Measurements from ENCODE around the gene TMEM175.
"Not testable (repeated sequence)": the region's sequence is repeated elsewhere in the genome, so short reads cannot be mapped to it uniquely, and the experiment has no call there.

Gene TMEM175

DNA sequence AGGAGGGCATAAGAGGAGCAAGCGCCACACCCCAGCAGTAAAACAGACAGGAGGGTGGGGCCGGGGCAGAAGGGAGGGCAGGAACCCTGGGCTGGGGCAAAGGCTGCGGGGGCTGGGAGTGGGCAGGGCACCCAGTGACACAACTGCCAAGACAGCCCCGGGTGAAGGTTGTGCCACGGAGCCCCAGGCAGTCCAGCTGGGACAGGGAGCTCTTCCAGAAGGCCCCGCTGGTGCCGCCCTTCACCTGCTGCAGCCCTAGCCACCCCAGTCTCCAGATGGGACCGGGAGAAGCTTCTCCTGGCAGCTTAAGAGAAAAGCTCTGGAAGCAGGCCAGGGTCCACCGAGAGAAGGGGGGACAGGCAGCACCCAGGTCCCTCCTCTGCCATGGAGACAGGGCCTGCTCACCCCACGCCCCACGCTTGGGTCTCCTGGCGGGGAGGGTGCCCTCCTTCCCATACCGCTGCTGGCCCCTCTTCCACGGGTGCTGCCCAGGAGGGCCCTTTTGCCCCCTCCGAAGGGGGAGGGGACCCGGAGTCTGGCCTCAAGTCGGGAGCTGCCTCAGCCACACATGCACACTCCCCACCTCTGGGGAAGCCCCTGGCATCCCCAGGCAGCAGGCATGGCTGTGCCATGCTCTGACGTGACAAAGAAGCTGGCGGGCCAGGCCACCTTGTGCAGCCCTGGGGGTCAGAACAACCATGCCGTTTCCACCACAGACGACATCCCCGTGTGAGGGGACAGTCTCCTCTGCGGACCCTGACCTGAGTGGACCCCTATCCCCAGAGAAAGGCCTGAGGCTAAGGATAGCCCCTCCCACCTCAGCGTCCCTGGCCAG lies 39.6 kb downstream of the TMEM175 start:
- Histone ChIP-seq H3K4me3 (ENCODE audit: low read depth in 1 of 2, low read length in 2 of 2) (peak overlapping the region in 1 of 2 donors; percentile 66), H3K27me3 (ENCODE audit: control insufficient read depth in 1 of 2, insufficient read depth in 2 of 2, low read length in 2 of 2) (peaks cover 0 to 14% of the 10 kb centered on the region in 2 donors), H3K9ac (ENCODE audit: low read length) (no peak overlapping the region), H3K4me1 (ENCODE audit: insufficient read depth, low read length) (peaks cover 21% of the 10 kb centered on the region), H3K9me3 (ENCODE audit: low read length) (no peaks in the 10 kb centered on the region), H3K27ac (ENCODE audit: low read depth, low read length) (no peak overlapping the region), H3K36me3 (ENCODE audit: insufficient read depth, low read length) (no peaks in the 10 kb centered on the region)

DNA sequence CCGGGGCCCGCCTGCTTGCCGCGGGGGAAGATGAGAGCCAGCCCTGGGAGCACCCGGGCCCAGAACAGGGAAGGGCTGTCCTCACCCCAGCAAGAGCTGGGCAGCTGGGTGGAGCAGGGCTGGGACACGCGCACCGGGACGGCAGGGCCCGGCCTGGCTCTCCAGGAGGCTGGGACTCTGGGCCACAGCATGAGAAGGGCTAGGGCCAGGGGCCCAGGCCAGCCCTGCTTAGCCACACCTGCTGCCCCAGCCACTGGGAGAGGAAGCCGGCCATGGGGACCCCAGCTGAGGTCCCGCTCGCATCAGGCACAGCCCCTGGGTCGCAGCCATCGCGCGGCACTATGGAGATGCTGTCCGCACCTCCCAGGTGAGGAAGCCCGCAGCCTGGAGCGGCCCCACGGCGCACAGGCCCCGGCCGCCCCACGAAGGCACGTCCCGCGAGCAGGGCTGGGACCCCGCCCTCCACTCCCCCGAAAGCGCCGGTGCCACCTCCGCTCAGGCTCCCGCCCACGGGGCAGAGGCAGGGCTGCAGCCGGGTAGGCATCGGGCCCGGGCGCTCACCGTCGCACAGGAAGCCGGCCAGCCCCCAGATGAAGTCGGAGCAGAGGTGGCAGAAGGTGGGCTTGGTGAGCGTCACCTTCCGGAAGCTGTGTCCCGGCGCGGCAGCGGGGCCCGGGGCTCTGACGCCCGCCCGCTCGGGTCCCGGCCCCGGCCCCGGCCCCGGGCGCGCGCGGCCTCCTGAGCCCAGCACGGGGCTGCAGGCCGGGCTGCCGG lies 40.6 kb downstream of the TMEM175 start:
- Histone ChIP-seq H3K4me1 (ENCODE audit: insufficient read depth, low read length) (peaks cover 21% of the 10 kb centered on the region), H3K27me3 (ENCODE audit: control insufficient read depth in 1 of 2, insufficient read depth in 2 of 2, low read length in 2 of 2) (peaks cover 0 to 10% of the 10 kb centered on the region in 2 donors), H3K4me3 (ENCODE audit: low read depth in 1 of 2, low read length in 2 of 2) (peak overlapping the region; percentile 66 to 75), H3K27ac (ENCODE audit: low read depth, low read length) (peak overlapping the region; percentile 24), H3K36me3 (ENCODE audit: insufficient read depth, low read length) (no peaks in the 10 kb centered on the region), H3K9ac (ENCODE audit: low read length) (no peak overlapping the region), H3K9me3 (ENCODE audit: low read length) (no peaks in the 10 kb centered on the region)

DNA sequence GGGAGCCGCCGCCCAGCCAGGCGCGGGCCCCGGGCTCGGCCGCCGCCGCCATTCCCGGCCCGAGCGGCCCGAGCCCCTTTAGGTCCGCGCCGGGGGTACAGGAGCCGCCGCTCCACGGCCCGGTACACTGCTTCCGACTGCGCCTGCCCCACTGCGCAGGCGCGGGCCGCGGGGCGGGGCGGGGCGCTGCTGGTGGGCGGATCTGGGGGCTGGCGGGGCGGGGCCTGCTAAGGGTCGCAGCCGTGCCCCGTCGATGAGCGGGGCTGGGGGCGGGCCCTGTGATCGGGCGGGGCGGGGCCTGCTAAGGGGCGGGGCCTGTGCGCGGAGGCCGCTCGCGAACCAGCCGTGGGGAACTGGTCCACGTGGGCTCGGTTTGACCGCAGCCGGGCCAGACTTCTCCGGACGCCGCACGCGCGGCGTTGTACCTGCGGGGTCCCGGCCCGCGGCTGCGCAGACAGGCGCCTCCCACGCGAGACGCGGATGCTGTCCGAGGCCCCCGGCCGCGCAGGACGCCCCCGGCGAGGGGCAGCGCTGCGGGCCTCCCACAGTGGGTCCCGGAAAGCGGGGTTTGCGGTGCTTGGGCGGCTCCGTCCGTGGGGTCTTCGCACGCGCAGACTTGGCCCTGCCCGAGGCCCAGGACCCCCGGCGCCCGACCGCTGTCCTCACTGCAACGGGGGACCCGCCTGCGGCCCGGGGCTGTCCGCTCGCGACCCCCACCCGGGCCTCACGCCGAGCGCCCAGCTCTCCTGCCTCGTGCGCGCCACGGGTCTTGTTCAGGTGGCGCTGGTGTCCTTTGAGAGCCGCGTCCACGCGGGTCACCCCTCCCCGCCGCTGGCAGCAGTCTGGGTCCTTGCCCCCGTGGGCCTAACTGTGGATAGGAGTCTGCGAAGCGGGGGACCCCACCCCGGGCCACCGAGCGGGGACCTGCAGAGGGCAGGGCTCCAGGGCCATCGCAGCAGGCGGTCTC lies 41.5 kb downstream of the TMEM175 start, which contains the start of gene DGKQ:
Gene DGKQ (minus strand): TSS at position 139 of the 967 bp plus-strand sequence. CDS start 87 bp downstream, at position 52.
- Histone ChIP-seq H3K27me3 (ENCODE audit: control insufficient read depth in 1 of 2, insufficient read depth in 2 of 2, low read length in 2 of 2) (peaks cover 0 to 4% of the 10 kb centered on the region in 2 donors), H3K9ac (ENCODE audit: low read length) (no peak within 1 kb of the TSS), H3K4me3 (ENCODE audit: low read depth in 1 of 2, low read length in 2 of 2) (peak within 1 kb of the TSS; percentile 66 to 75), H3K36me3 (ENCODE audit: insufficient read depth, low read length) (no peaks in the 10 kb centered on the region), H3K27ac (ENCODE audit: low read depth, low read length) (peak within 1 kb of the TSS; percentile 24), H3K9me3 (ENCODE audit: low read length) (no peaks in the 10 kb centered on the region), H3K4me1 (ENCODE audit: insufficient read depth, low read length) (peaks cover 21% of the 10 kb centered on the region)

DNA sequence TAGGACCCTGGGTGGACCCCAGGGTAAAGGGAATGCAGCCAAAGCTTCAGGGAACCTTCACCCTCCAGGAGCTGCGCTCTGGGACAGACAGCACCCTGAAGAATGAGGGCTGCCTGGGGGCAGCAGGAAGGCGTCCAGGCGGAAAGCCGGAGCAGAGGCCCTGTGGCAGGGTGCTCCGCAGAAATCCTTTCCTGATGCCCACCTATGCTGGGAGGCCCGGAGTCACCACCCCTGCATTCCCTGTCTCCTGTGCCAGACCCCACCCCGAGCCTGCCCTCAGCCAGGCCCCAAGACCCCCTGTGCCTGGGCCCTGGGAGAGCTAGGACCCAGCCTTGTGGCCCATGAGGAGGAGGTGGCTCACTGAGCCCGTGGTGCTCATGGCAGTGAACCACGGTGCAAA lies 42.4 kb downstream of the TMEM175 start:
- Histone ChIP-seq H3K9me3 (ENCODE audit: low read length) (no peaks in the 10 kb centered on the region), H3K36me3 (ENCODE audit: insufficient read depth, low read length) (no peaks in the 10 kb centered on the region), H3K4me1 (ENCODE audit: insufficient read depth, low read length) (peaks cover 21% of the 10 kb centered on the region), H3K27me3 (ENCODE audit: control insufficient read depth in 1 of 2, insufficient read depth in 2 of 2, low read length in 2 of 2) (no peaks in the 10 kb centered on the region), H3K9ac (ENCODE audit: low read length) (no peak overlapping the region), H3K4me3 (ENCODE audit: low read depth in 1 of 2, low read length in 2 of 2) (no peak overlapping the region), H3K27ac (ENCODE audit: low read depth, low read length) (no peak overlapping the region)

DNA sequence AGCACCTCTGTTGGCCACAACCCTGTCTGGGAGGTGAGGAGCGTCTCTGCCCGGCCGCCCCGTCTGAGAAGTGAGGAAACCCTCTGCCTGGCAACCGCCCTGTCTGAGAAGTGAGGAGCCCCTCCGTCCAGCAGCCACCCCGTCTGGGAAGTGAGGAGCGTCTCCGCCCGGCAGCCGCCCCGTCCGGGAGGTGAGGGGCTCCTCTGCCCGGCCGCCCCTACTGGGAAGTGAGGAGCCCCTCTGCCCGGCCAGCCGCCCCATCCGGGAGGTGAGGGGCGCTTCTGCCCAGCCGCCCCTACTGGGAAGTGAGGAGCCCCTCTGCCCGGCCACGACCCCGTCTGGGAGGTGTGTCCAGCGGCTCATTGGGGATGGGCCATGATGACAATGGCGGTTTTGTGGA lies 43.8 kb downstream of the TMEM175 start:
- not testable (repeated sequence) for H3K27ac ChIP-seq (ENCODE audit: low read depth, low read length); H3K4me3 ChIP-seq (ENCODE audit: low read depth in 1 of 2, low read length in 2 of 2); H3K27me3 ChIP-seq (ENCODE audit: control insufficient read depth in 1 of 2, insufficient read depth in 2 of 2, low read length in 2 of 2); H3K9me3 ChIP-seq (ENCODE audit: low read length); H3K36me3 ChIP-seq (ENCODE audit: insufficient read depth, low read length); H3K9ac ChIP-seq (ENCODE audit: low read length)
- peaks cover 16% of the 10 kb centered on the region for H3K4me1 ChIP-seq (ENCODE audit: insufficient read depth, low read length)

DNA sequence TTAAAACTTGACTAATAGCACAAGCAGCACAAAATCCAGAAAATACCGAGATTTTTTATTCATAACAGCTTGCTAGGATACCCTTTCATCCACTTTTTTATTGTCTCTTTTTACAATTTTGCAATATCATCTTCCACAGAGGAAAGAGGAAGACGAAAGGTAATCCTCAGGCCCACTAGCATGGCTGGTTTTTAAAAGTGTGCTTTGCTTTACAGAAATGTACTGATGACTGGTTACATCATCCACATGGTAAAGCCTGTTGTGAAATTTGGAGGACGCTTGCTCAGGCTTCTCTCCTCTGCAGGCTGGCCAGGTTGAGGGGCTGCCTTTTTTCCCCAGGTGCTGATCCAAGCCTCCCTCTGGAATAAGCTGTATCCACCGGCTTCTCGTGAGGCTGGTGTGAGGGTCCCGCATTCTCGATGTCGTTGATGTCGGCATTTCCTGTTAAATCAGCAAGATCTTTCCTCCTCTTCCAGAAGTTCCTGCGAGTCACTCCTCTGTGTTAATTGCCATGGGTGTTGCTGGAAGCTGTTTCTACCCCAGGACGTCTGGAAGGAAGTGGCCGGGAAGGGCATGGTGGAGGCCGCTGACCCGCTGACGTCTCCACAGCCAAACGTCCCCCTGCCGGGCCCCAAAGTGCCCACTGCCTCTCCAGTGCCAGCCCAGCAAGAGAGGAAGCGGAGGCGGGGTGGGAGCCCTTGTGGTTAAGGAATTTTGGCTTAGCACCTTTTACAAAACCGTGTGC lies 46.9 kb downstream of the TMEM175 start:
- H3K4me3 ChIP-seq (ENCODE audit: low read depth in 1 of 2, low read length in 2 of 2) = no peak overlapping the region
- H3K27me3 ChIP-seq (ENCODE audit: control insufficient read depth in 1 of 2, insufficient read depth in 2 of 2, low read length in 2 of 2) = no peaks in the 10 kb centered on the region
- no peaks in the 10 kb centered on the region for H3K4me1 ChIP-seq (ENCODE audit: insufficient read depth, low read length)
- no peaks in the 10 kb centered on the region for H3K9me3 ChIP-seq (ENCODE audit: low read length)
- H3K9ac ChIP-seq (ENCODE audit: low read length) = no peak overlapping the region
- H3K36me3 ChIP-seq (ENCODE audit: insufficient read depth, low read length) = no peaks in the 10 kb centered on the region
- H3K27ac ChIP-seq (ENCODE audit: low read depth, low read length) = no peak overlapping the region

DNA sequence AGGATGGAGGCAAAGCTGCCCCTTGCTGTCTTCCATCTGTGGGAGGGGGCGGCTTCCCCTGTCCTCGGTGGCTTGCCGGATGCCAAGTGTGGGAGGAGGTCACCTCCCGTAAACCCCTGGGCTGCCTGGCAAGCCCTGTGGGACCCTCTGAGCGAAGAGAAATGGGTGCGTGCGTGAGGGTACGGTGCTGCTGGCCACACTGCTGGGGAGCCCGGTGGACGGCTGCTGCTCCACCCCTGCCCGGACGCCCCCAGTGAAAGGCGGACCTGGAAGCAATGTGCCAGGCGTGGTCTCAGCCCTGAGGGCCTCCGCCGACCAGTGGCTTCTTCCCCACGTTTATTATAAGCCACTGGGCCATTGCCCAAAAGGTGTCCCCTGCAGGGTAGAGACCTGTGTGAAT lies 50.0 kb downstream of the TMEM175 start:
- Histone ChIP-seq H3K36me3 (ENCODE audit: insufficient read depth, low read length) (no peaks in the 10 kb centered on the region), H3K4me3 (ENCODE audit: low read depth in 1 of 2, low read length in 2 of 2) (no peak overlapping the region), H3K9me3 (ENCODE audit: low read length) (no peaks in the 10 kb centered on the region), H3K9ac (ENCODE audit: low read length) (no peak overlapping the region), H3K27ac (ENCODE audit: low read depth, low read length) (no peak overlapping the region), H3K4me1 (ENCODE audit: insufficient read depth, low read length) (peaks cover 8% of the 10 kb centered on the region), H3K27me3 (ENCODE audit: control insufficient read depth in 1 of 2, insufficient read depth in 2 of 2, low read length in 2 of 2) (no peaks in the 10 kb centered on the region)

DNA sequence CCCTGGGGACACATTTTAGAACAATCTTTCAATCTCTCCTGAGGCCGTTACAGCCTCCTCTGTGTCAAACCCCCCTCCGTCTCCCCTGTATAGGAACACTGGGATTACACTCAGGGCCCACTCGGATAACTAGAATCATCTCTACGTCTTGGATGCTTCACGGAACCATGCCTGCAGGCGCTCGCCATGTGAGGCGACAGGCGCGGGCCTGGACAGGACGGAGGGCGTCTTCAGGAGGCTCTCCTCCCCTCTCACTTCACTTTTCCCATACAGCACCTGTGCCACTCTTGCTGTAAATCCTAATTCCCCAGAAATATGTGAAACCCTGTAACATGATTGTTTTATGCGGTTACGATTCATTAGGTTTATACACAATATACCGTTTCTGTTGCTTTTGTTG lies 50.6 kb downstream of the TMEM175 start:
- H3K36me3 ChIP-seq (ENCODE audit: insufficient read depth, low read length) = no peaks in the 10 kb centered on the region
- no peak overlapping the region for H3K9ac ChIP-seq (ENCODE audit: low read length)

DNA sequence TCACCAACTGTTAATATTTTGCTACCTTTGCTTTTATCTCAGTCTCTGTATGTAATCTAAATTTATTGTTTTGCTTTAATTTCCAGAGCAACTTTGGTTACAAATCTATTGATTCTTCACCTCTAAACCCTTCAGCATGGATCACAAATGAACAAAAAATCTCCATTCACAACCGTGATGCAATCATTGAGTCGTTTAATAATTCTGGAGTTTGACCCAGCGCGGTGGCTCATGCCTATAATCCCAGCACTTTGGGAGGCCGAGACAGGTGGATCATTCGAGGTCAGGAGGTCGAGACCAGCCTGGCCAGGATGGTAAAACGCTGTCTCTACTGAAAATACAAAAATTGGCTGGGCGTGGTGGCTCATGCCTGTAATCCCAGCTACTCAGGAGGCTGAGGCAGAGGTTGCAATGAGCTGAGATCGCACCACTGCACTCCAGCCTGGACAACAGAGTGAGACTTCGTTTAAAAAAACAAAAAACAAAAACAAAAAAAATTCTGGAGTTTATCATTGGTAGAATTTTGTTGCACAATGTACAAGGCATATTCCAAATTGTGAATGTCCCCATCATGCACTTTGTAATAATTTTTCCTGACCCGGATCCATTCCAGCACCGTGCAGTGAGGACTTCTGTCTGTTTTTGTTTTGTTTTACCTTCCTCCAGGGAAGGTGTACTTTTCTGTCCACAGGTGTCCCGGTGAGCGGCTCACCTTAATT lies 52.2 kb downstream of the TMEM175 start:
- no peak overlapping the region for H3K27ac ChIP-seq (ENCODE audit: low read depth, low read length)
- H3K27me3 ChIP-seq (ENCODE audit: control insufficient read depth in 1 of 2, insufficient read depth in 2 of 2, low read length in 2 of 2) = no peaks in the 10 kb centered on the region
- H3K4me1 ChIP-seq (ENCODE audit: insufficient read depth, low read length) = peaks cover 16% of the 10 kb centered on the region
- H3K9me3 ChIP-seq (ENCODE audit: low read length) = no peaks in the 10 kb centered on the region
- H3K4me3 ChIP-seq (ENCODE audit: low read depth in 1 of 2, low read length in 2 of 2) = no peak overlapping the region
- H3K36me3 ChIP-seq (ENCODE audit: insufficient read depth, low read length) = no peaks in the 10 kb centered on the region
- no peak overlapping the region for H3K9ac ChIP-seq (ENCODE audit: low read length)

More for the DNA sequence above, 50.6 kb downstream of the TMEM175 start:
- H3K9me3 ChIP-seq (ENCODE audit: low read length) = no peaks in the 10 kb centered on the region
- no peak overlapping the region for H3K4me3 ChIP-seq (ENCODE audit: low read depth in 1 of 2, low read length in 2 of 2)
- no peak overlapping the region for H3K27ac ChIP-seq (ENCODE audit: low read depth, low read length)
- H3K4me1 ChIP-seq (ENCODE audit: insufficient read depth, low read length) = peaks cover 12% of the 10 kb centered on the region
- no peaks in the 10 kb centered on the region for H3K27me3 ChIP-seq (ENCODE audit: control insufficient read depth in 1 of 2, insufficient read depth in 2 of 2, low read length in 2 of 2)

Data from muscle layer of colon (tissue), 2 donors.